ENCODE measurements around the gene PCCA.
"Not testable (repeated sequence)": the region's sequence is repeated elsewhere in the genome, so short reads cannot be mapped to it uniquely, and the experiment has no call there.

DNA sequence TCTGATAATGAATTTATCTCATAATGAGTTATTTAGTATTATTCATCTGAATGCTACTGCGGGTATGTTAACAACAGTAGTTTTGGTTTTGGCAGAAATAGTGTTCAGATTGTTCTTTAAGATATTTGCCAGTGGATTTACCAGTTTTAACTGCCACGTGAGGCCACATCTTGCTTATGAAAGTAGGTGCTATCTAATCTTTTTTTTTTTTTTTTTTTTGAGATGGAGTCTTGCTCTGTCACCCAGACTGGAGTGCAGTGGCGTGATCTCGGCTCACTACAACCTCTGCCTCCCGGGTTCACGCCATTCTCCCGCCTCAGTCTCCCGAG is 10.2 kb downstream of the PCCA start:
- TF ChIP-seq, protein P1, sequence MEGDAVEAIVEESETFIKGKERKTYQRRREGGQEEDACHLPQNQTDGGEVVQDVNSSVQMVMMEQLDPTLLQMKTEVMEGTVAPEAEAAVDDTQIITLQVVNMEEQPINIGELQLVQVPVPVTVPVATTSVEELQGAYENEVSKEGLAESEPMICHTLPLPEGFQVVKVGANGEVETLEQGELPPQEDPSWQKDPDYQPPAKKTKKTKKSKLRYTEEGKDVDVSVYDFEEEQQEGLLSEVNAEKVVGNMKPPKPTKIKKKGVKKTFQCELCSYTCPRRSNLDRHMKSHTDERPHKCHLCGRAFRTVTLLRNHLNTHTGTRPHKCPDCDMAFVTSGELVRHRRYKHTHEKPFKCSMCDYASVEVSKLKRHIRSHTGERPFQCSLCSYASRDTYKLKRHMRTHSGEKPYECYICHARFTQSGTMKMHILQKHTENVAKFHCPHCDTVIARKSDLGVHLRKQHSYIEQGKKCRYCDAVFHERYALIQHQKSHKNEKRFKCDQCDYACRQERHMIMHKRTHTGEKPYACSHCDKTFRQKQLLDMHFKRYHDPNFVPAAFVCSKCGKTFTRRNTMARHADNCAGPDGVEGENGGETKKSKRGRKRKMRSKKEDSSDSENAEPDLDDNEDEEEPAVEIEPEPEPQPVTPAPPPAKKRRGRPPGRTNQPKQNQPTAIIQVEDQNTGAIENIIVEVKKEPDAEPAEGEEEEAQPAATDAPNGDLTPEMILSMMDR (IDR thresholded peaks at IDR 0.05) = not testable (repeated sequence)
- not testable (repeated sequence) for TF ChIP-seq NFIC (IDR thresholded peaks at IDR 0.05; ENCODE audit: borderline replicate concordance); RXRA (IDR thresholded peaks at IDR 0.05; ENCODE audit: borderline replicate concordance, low read depth); GABPA (IDR thresholded peaks at IDR 0.05; ENCODE audit: low read depth); EP300 (IDR thresholded peaks at IDR 0.05; ENCODE audit: borderline replicate concordance in 1 of 2, low read depth in 1 of 2, low read length in 1 of 2); RFX5 (IDR thresholded peaks at IDR 0.05; ENCODE audit: low read length); FOXM1 (IDR thresholded peaks at IDR 0.05; ENCODE audit: low read depth); RAD21 (IDR thresholded peaks at IDR 0.05; ENCODE audit: low read length); FOXJ3 (CRISPR knock-in tag; IDR thresholded peaks at IDR 0.05)
- TF ChIP-seq, protein P2, sequence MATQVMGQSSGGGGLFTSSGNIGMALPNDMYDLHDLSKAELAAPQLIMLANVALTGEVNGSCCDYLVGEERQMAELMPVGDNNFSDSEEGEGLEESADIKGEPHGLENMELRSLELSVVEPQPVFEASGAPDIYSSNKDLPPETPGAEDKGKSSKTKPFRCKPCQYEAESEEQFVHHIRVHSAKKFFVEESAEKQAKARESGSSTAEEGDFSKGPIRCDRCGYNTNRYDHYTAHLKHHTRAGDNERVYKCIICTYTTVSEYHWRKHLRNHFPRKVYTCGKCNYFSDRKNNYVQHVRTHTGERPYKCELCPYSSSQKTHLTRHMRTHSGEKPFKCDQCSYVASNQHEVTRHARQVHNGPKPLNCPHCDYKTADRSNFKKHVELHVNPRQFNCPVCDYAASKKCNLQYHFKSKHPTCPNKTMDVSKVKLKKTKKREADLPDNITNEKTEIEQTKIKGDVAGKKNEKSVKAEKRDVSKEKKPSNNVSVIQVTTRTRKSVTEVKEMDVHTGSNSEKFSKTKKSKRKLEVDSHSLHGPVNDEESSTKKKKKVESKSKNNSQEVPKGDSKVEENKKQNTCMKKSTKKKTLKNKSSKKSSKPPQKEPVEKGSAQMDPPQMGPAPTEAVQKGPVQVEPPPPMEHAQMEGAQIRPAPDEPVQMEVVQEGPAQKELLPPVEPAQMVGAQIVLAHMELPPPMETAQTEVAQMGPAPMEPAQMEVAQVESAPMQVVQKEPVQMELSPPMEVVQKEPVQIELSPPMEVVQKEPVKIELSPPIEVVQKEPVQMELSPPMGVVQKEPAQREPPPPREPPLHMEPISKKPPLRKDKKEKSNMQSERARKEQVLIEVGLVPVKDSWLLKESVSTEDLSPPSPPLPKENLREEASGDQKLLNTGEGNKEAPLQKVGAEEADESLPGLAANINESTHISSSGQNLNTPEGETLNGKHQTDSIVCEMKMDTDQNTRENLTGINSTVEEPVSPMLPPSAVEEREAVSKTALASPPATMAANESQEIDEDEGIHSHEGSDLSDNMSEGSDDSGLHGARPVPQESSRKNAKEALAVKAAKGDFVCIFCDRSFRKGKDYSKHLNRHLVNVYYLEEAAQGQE (IDR thresholded peaks at IDR 0.05; ENCODE audit: low read depth, low read length) = not testable (repeated sequence)
- TF ChIP-seq, protein P3, sequence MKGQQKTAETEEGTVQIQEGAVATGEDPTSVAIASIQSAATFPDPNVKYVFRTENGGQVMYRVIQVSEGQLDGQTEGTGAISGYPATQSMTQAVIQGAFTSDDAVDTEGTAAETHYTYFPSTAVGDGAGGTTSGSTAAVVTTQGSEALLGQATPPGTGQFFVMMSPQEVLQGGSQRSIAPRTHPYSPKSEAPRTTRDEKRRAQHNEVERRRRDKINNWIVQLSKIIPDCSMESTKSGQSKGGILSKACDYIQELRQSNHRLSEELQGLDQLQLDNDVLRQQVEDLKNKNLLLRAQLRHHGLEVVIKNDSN (IDR thresholded peaks at IDR 0.05; ENCODE audit: borderline replicate concordance, low read depth) = not testable (repeated sequence)
- TF ChIP-seq, protein P4, sequence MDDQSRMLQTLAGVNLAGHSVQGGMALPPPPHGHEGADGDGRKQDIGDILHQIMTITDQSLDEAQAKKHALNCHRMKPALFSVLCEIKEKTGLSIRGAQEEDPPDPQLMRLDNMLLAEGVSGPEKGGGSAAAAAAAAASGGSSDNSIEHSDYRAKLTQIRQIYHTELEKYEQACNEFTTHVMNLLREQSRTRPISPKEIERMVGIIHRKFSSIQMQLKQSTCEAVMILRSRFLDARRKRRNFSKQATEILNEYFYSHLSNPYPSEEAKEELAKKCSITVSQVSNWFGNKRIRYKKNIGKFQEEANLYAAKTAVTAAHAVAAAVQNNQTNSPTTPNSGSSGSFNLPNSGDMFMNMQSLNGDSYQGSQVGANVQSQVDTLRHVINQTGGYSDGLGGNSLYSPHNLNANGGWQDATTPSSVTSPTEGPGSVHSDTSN (IDR thresholded peaks at IDR 0.05) = not testable (repeated sequence)
